ENCODE data around the gene DPH2.

The DPH2 gene

DNA sequence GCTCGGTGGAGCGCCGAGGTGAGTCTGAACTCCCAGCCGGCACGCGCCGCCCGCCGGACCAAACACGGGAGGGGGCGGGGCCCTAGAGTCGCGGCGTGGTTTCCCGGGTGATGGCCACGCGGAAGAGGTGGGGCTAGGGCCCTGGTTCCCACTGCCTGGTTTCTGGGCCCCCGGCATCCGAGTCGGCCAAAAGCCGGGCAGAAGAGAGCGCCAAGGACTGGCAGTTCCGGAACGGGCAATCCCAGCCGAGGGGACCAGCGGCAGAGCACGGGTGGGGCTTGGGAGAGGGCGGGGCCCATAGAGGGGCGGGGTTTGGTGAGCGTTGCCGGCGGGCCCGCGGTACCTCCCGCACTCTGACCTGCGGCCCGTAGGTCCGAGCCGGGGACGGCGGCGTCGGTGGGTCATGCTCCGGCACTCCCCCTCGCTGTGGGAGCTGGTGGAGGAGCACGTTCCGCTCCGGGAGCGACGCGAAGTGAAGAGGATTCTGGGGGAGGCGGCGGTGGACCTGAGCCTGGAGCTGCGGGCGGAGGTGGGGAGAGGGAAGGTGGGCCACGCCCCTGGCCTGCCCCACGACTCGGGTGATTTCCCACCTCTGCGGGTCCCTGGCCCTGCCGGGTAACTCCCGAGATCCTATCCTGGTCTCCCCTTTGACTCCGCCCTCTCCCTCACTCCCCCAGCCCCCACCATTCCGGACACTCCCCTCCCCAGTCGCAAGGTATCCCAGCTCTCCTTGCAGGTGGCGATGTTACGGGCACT lies 21.8 kb downstream of the DPH2 start, which contains the start of gene CCDC24:
CCDC24 (plus strand) TSS at position 124 of the 756 bp plus-strand sequence; CDS start at position 404, 280 bp downstream.
- intact Hi-C loops (cut with DNase I), result no loop called here
- DNase-seq, result peak; percentile 58 to 90 (median 81)

GRCh38 chr1:43992232-43992995 lies 22.6 kb downstream of the DPH2 start:
- intact Hi-C loops (cut with DNase I), result no loop called here
- no peak for DNase-seq

GRCh38 chr1:43993206-43993914 lies 23.6 kb downstream of the DPH2 start:
- intact Hi-C loops (cut with DNase I), result no loop called here
- DNase-seq, result no peak

- intact Hi-C loops (cut with DNase I), result no loop called here
- DNase-seq, result no peak
These were observed 24.3 kb downstream of the DPH2 start for GRCh38 chr1:43994071-43994470.

DNA sequence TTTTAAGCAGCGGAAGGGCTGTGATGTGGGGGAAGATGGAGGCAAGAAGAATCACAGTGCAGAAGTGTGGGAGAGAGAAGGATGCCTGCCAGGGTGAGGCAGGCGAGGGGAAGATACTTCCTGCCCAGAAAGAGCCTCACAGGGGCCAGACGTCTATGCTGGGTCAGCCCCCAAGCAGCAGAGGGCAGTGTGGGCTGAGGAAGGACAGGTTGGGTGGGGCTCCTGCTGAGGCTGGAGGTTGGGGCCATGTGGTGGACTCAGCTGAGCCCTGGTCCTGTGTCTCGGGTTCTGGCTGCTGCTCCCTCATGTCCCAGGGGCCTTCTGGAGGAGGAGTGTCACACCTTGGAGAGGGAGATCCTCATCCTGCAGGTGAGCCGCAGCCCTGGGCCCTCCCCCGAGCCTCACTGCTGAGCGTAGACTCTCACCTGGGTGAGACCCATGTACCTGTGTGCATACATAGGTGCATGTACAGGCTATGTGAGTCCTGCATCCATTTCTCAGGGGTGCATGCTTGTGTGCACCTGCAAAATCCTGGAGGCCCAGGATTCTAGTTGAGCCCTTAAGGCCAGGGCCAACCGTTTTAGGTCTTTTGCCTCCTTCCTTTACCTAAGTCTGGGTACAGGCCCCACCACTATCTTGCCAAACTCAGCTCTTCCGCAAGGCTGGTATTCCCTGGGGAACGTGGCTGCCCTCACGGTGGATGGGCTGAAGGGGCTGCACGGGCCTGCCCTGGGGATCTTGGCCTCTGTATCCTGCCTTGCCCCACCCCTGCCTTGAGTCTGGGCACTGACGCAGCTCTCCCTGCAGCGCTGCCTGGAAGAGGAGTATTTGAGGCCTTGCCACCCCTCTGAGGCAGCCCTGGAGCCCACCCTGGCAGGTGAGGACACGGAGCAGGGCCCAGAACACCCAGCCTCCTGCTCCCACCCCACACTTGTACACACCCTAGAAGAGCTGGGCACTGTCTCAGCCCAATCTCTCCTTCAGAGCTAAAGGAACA lies 25.3 kb downstream of the DPH2 start:
- DNase-seq, result peak in 2 of 42 donors; percentile 31 to 60
- intact Hi-C loops (cut with DNase I), result no loop called here

DNA sequence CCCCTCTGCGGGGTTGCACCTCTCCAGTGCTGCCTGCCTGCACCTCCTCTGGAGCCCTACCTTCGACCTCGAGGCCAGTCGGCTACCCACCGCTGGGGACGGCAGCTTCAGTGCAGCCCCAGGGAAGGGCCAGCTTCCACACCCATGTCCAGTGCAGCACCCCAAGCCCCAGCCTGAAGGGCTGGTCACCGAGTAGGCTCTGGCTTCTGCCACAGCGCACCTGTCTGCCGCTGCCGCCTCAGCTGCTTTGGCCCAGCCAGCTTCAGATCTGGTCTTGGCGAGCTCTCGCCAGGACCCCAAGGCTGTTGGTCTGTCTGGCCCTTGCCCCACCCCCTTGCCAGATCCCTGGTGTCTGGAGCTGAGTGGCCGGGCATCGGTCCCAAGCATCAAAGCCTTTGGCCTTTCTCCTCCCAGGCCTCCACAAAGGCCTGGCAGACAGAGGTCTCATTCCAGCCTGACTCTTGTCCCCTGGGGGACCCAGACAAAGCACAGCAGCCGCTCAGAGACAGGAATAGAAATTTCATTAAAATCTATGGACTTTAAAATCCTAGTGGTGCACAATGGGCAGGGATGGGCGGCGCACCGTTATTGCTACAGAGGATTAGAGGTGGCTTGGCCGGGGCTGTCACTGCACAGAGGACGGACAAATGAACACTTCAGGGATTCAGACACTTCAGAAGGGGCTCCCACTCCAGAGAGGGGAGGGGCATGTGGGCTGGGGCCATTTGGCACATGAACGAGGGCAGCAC lies 26.3 kb downstream of the DPH2 start:
- DNase-seq, result peak in 8 of 42 donors; percentile 32 to 61 (median 46)
- intact Hi-C loops (cut with DNase I), result no loop called here

DNA sequence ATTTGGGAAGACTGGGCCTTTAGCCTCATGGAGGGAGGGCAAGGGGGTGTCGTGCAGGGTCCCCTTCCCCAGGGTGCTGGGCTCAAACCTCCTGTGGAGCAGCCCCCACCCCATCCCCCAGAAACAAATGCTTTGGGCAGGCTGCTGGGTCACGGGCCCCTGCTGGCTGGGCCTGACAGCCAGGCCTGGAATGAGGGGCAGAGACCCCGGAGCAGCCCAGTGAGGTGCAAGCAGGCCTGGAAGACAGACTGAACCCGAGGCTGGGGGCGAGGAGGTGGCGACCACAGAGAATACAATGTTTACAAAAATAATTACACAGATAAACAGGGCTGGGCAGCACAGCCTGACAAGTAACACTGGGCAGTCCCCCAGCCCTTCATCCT lies 26.9 kb downstream of the DPH2 start:
- no peak for DNase-seq
- intact Hi-C loops (cut with DNase I), result no loop called here

GRCh38 chr1:43997295-43997999 lies 27.6 kb downstream of the DPH2 start:
- intact Hi-C loops (cut with DNase I), result no loop called here

GRCh38 chr1:43998000-43998378 lies 28.2 kb downstream of the DPH2 start:
- intact Hi-C loops (cut with DNase I), result no loop called here
- no peak for DNase-seq

More at GRCh38 chr1:43997295-43997999, 27.6 kb downstream of the DPH2 start:
- no peak for DNase-seq

- intact Hi-C loops (cut with DNase I), result no loop called here
- peak in 1 of 42 donors; percentile 41 for DNase-seq
These were observed 29.6 kb downstream of the DPH2 start for GRCh38 chr1:43999455-43999854.

DNA sequence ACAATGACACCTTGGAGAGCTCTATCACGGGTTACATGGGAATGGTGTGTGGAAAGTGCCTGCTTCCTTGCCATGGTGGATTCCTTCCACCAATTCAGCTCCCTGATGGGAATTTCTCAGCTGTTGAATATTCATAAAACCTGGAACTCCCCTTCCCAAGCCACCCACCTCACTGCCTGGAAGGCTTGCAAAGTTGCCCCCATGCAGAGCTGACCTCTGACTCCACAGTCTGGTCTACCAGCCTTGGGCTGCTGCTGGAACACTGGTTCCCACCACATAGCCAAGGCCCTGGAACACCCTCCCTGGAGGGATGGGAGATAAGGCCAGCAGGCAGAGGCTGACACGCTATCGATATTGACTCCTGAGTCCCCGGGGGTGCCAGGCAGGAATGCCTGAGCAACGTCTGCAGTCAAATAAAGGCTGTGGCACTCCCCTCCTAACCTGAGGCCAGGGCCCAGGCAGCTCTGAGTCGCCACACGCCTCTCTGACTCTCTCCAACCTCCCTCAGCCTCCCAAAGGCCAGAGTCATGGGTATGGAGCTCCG lies 30.4 kb downstream of the DPH2 start:
- DNase-seq, result no peak
- intact Hi-C loops (cut with DNase I), result no loop called here

GRCh38 chr1:44002165-44002564 lies 32.4 kb downstream of the DPH2 start:
- intact Hi-C loops (cut with DNase I), result no loop called here
- DNase-seq, result no peak

DNA sequence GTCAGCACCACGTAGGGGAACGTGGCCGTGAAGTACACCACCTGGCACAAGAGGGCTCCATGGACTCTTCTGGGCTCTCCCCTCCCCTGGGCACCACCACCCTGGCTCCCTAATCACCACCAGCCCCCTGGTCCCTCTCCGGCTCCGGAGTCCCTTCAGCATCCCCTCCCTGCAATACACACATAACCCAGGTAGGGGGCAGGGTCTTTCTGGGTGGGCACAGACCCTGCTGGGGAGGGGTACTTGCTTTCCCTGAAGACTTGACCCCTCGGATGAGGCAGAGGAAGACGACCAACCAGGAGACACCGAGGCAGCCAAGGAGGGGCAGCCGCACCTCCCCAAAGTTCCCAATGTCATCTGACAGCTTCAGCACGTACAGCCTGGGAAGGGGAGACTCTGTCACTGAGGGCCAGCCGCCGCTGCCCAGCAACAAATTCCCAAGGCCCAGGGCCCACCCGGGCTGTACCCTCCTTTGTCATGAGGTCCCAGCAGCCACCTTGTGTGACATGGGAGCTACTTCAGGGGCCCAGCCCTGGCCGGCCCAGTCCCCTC lies 32.9 kb downstream of the DPH2 start:
- intact Hi-C loops (cut with DNase I), result no loop called here
- DNase-seq, result no peak

- intact Hi-C loops (cut with DNase I), result no loop called here
- no peak for DNase-seq
These were observed 38.4 kb downstream of the DPH2 start for GRCh38 chr1:44008259-44008658.

GRCh38 chr1:44010935-44011471 lies 41.2 kb downstream of the DPH2 start:
- DNase-seq, result peak; percentile 74 to 95 (median 88)
- intact Hi-C loops (cut with DNase I), result no loop called here

GRCh38 chr1:44012404-44012803 lies 42.6 kb downstream of the DPH2 start:
- intact Hi-C loops (cut with DNase I), result no loop called here
- DNase-seq, result peak in 1 of 42 donors; percentile 56
